SU-DHL-6 (cell line): Measurements from ENCODE around the gene TRAPPC2L.

Source experiments
- EZH2phosphoT487 ChIP-seq: fragments of 200-600 bp; sonication (generic), shearing (Covaris generic); conservative IDR thresholded peaks from 2 replicates; pipeline ENCODE4 v1.6.1; 2018; ENCODE audit warnings: mild to moderate bottlenecking, antibody characterized with exemption, low read length, moderate library complexity, mixed read lengths
- TF ChIP-seq, protein P1 (sequence below): fragments of 200-600 bp; sonication (generic); IDR thresholded peaks from one replicate; pipeline ENCODE4 v1.5.1; 2017; ENCODE audit warnings: antibody characterized with exemption, mild to moderate bottlenecking, low read length, moderate library complexity; ENCODE audit not compliant: insufficient read depth, poor library complexity, severe bottlenecking

- TF ChIP-seq, protein P1, sequence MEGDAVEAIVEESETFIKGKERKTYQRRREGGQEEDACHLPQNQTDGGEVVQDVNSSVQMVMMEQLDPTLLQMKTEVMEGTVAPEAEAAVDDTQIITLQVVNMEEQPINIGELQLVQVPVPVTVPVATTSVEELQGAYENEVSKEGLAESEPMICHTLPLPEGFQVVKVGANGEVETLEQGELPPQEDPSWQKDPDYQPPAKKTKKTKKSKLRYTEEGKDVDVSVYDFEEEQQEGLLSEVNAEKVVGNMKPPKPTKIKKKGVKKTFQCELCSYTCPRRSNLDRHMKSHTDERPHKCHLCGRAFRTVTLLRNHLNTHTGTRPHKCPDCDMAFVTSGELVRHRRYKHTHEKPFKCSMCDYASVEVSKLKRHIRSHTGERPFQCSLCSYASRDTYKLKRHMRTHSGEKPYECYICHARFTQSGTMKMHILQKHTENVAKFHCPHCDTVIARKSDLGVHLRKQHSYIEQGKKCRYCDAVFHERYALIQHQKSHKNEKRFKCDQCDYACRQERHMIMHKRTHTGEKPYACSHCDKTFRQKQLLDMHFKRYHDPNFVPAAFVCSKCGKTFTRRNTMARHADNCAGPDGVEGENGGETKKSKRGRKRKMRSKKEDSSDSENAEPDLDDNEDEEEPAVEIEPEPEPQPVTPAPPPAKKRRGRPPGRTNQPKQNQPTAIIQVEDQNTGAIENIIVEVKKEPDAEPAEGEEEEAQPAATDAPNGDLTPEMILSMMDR, result no peak
- no peak for TF ChIP-seq EZH2phosphoT487
Measured at GRCh38 chr16:88814144-88814502, 42.8 kb upstream of the TRAPPC2L start.
